ENCODE results near the gene AHSP.
A peak's percentile ranks its signal among the peaks of the same experiment; 100 is the strongest.
"Not testable (repeated sequence)": the region's sequence is repeated elsewhere in the genome, so short reads cannot be mapped to it uniquely, and the experiment has no call there.

Gene AHSP

GRCh38 chr16:31499928-31500327 is 27.8 kb upstream of the AHSP start:
- no peak for DNase-seq (ENCODE audit: low read depth in 1 of 2, low spot score in 1 of 2)

- DNase-seq (ENCODE audit: low read depth in 1 of 2, low spot score in 1 of 2): no peak
These were observed 26.3 kb upstream of the AHSP start for GRCh38 chr16:31501226-31501965.

DNA sequence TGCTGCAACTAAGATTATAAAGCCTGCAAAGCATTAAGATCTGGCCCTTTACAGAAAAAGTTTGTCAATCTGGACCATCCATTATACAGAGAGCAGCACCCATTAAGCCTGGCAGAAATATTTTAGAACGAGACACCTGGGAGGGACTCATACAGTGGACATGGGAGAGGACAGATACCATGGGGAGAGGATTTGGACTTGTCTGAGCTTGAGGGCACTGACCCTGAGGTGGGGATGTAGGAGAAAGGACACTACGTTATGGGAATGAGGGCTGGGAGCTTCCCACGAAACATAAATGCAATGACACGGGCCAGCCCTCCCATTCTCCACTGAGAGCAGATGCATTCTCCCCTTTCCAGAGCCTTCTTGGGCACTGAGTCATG is 25.7 kb upstream of the AHSP start:
- DNase-seq (ENCODE audit: low read depth in 1 of 2, low spot score in 1 of 2): no peak

DNA sequence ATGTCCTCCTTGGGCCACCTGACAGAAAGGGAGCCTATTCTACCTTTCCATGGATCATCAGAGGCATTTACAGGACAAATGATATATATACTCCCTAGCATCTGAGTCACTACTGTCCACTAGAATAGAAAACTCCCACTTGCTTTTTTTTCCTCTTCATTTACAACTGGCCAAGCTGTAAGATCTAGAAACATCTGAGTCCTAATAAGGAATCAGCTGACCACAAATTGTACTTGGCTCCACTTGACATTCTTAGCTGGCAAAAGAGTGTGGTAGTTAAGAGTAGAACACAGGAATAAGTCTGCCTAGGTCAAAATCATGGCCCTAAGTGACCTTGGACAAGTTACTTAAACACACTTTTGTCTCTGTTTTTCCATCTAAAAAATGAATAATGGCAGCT is 24.7 kb upstream of the AHSP start:
- no peak for DNase-seq (ENCODE audit: low read depth in 1 of 2, low spot score in 1 of 2)

DNA sequence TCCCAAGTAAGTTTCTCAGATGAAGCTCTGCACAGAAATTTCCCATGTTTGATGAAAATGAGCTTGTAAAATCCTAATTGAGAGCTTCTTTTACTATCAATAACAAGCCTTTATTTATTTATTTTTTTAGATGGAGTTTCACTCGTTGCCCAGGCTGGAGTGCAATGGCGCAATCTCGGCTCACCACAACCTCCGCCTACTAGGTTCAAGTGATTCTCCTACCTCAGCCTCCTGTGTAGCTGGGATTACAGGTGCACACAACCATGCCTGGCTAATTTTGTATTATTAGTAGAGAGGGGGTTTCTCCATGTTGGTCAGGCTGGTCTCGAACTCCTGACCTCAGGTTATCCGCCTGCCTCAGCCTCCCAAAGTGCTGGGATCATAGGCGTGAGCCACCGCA is 24.1 kb upstream of the AHSP start:
- DNase-seq (ENCODE audit: low read depth in 1 of 2, low spot score in 1 of 2): not testable (repeated sequence)

DNA sequence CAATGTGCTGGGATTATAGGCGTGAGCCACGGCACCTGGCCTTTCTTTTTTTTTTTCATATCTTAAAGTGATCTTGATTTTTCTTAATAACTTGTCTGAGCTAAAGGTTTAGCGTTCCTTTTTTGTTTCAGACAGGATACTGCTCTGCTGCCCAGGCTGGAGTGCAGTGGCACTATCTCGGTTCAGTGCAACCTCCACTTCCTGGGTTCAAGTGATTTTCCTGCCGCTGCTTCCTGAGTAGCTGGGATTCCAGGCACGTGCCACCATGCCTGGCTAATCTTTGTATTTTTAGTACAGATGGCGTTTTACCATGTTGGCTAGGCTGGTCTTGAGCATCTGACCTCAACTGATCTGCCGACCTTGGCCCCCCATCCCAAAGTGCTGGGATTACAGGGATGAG is 23.5 kb upstream of the AHSP start:
- DNase-seq (ENCODE audit: low read depth in 1 of 2, low spot score in 1 of 2): no peak

GRCh38 chr16:31505483-31505882 is 22.2 kb upstream of the AHSP start:
- no peak for DNase-seq (ENCODE audit: low read depth in 1 of 2, low spot score in 1 of 2)

- no peak for DNase-seq (ENCODE audit: low read depth in 1 of 2, low spot score in 1 of 2)
These were observed 20.1 kb upstream of the AHSP start for GRCh38 chr16:31507617-31507928.

- peak; percentile 62 to 74 for DNase-seq (ENCODE audit: low read depth in 1 of 2, low spot score in 1 of 2)
These were observed 19.6 kb upstream of the AHSP start, which contains the start of gene RUSF1 for GRCh38 chr16:31507929-31508705. Gene RUSF1, minus strand, starts transcription at chr16:31508391. Its CDS starts 18 bp downstream, at chr16:31508373.

DNA sequence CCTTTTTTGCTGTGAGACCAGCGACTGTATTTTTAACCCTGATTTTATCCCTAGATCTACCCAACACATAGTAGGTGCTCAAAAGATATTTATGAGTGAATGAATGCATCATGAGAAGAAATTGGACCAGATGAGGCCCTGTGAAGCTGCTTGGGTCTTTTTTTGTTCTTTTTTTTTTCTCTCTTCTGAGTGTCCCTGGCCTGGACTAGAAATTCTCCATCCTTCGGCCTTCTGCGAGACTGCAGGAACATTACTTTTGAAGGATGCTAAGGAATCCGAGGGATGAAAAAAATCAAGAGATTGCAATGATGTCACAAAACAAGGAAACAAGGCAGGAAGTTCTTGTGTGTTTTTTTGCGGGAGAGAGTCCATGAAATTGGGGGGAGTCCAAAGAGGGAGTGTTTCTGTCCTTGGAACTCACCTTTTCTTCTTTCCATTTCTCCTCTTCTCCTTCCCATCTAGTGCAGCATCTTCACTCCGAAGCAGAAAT is 18.9 kb upstream of the AHSP start:
- no peak for DNase-seq (ENCODE audit: low read depth in 1 of 2, low spot score in 1 of 2)

- no peak for DNase-seq (ENCODE audit: low read depth in 1 of 2, low spot score in 1 of 2)
These were observed 14.6 kb upstream of the AHSP start for GRCh38 chr16:31513126-31513525.

DNA sequence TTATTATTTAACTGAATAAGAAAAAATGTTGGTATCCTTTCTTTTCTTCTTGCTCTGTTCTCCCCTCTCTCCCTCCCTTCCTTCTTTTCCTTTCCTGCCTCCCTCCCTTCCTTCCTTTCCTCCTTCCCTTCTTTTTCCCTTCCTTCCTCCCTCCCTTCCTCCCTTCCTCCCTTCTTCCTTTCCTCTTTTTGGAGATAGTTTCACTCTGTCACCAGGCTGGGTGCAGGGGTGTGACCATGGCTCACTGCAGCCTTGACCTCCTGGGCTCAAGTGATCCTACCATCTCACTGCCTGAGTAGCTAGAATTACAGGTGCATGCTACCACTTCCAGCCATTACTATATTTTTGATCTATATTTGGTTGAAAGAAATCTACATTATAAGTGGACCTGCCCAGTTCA is 13.8 kb upstream of the AHSP start:
- DNase-seq (ENCODE audit: low read depth in 1 of 2, low spot score in 1 of 2): no peak

- DNase-seq (ENCODE audit: low read depth in 1 of 2, low spot score in 1 of 2): no peak
These were observed 9.8 kb upstream of the AHSP start for GRCh38 chr16:31517800-31518402.

DNA sequence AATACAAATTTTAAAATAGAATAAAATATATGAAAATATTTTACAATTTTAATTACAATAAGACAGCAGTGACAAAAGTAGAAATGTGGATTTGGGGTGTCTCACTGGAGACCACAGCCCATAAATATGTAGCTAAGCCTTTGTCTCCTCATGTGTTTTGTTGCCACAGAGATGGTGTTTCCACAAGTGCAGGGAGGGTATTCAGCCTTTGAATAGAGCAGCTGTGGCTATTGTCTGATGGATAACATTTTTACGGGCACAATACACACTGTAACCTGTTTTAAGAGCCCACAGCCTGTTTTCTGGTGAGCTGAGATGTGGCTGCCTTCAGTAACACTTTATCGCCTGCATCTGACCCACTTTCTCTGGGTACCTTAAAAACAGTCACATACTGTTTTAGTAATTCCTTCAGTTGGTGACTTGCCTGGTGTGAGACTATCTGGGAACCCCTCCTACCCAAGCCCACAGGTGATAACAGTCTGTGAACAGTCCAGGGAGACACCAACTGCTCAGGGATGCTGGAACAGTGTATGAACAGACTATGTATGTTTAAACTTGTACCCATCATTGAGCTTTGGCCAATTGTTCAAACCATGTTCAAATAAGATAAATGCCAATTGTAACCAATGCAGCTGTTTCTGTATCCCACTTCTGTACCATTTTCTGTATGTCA is 7.8 kb upstream of the AHSP start:
- no peak for DNase-seq (ENCODE audit: low read depth in 1 of 2, low spot score in 1 of 2)

DNA sequence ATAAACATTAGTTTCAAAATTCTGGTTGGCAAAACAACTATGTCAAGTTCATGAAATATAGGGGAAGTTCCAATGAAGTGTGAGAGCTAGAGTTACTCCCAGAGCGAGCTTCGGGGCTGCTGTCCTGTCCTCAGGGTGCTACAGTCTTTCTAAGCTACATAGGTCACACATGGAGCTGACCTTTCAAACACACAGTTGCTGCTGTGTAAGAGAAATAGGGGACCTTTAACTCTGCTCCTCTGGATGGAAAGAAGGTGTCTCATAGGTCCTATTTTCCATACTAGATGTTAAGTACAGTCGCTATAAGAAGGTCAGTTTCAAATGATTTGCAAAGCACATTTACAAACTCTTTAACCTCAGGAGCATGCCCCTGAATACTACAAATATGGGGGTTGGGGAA is 6.3 kb upstream of the AHSP start:
- no peak for DNase-seq (ENCODE audit: low read depth in 1 of 2, low spot score in 1 of 2)

- DNase-seq (ENCODE audit: low read depth in 1 of 2, low spot score in 1 of 2): no peak
These were observed 5.6 kb upstream of the AHSP start for GRCh38 chr16:31522071-31522470.

DNA sequence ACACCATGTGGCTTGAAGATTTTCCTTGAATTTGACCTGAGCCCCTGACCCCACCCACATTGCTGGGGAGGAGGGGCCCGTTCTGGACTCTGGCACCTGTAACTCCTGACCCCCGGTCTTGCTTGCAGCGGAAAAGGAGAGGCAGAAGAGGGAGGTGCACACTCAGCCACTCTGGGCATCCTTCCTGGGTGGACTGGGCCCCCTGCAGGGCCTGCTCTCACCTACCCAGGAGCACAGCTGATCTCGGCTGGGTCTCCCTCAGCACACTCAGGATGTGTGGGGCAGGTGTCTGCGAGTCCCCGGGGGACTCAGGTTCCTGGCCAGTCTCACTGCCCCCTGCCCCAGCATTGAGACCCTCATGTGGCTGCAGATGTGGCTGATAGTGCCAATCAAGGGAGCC is 3.9 kb upstream of the AHSP start:
- DNase-seq (ENCODE audit: low read depth in 1 of 2, low spot score in 1 of 2): not testable (repeated sequence)

GRCh38 chr16:31525113-31525512 is 2.6 kb upstream of the AHSP start:
- DNase-seq (ENCODE audit: low read depth in 1 of 2, low spot score in 1 of 2): no peak

GRCh38 chr16:31528523-31529107 is 915 bp downstream of the AHSP start:
- DNase-seq (ENCODE audit: low read depth in 1 of 2, low spot score in 1 of 2): no peak

DNA sequence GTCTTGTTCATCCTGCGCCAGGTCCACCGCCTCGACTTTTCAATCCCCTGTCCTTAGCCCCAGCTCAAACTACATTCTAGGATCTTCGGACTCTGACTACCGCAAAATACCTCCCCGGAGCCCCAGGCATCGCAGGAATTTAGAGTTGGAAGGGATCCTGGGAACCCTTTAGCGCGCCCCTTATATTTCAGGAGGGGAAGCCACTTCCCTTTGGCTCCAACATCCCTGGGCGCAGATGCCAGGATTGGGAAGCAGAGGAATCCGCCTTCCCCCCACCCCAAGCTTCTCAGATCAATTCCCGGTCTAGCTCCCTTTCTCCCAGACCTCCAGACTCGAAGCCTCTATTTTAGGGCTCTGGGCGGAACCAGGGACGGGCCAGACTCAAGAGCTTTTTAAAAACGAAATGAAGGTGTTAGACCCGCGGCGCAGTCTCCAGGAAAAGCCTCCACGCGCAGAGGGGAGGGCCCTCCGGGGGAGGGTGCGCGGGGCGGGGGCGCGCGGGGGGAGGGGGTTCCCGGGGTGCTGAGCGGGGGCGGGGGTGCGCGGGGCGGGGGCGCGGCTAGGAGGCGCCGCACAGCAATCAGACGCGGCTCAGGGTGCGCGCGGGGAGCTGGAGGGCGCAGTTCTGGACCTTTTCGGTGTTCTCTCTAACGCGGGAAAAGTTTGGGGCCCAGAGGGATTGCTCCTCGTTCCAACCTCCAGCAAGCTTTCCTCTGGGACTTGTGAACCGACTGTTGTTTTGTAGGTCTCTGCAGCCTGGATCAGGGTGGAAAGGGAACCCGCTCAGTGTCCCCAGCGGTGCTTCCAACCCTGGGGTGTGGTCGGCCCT is 1.6 kb downstream of the AHSP start:
- no peak for DNase-seq (ENCODE audit: low read depth in 1 of 2, low spot score in 1 of 2)
